ENCODE data around the gene SMIM23.

SMIM23 gene

GRCh38 chr5:171785517-171785916, at the start of gene SMIM23:
Gene SMIM23 (plus strand): TSS chr5:171785817. CDS start chr5:171785872, 55 bp downstream.
- TF ChIP-seq JUND (IDR thresholded peaks at IDR 0.05; ENCODE audit: low read depth): no peak
- in situ Hi-C loops (cut with HindIII; ENCODE audit: low pct_unique_long_range_greater_than_20kb, low sequenced_read_pairs): no loop called here
- DNase-seq (ENCODE audit: low read depth in 1 of 2, low spot score in 1 of 2): no peak

- no peak for TF ChIP-seq JUND (IDR thresholded peaks at IDR 0.05; ENCODE audit: low read depth)
Measured at GRCh38 chr5:171736976-171737891, 48.4 kb upstream of the SMIM23 start.

GRCh38 chr5:171738501-171738900, 47.1 kb upstream of the SMIM23 start:
- in situ Hi-C loops (cut with HindIII; ENCODE audit: low pct_unique_long_range_greater_than_20kb, low sequenced_read_pairs): no loop called here
- no peak for DNase-seq (ENCODE audit: low read depth in 1 of 2, low spot score in 1 of 2)
- no peak for TF ChIP-seq JUND (IDR thresholded peaks at IDR 0.05; ENCODE audit: low read depth)

More at GRCh38 chr5:171736976-171737891, 48.4 kb upstream of the SMIM23 start:
- in situ Hi-C loops (cut with HindIII; ENCODE audit: low pct_unique_long_range_greater_than_20kb, low sequenced_read_pairs): no loop called here
- no peak for DNase-seq (ENCODE audit: low read depth in 1 of 2, low spot score in 1 of 2)

GRCh38 chr5:171739271-171739670, 46.3 kb upstream of the SMIM23 start:
- in situ Hi-C loops (cut with HindIII; ENCODE audit: low pct_unique_long_range_greater_than_20kb, low sequenced_read_pairs): no loop called here
- DNase-seq (ENCODE audit: low read depth in 1 of 2, low spot score in 1 of 2): no peak
- TF ChIP-seq JUND (IDR thresholded peaks at IDR 0.05; ENCODE audit: low read depth): no peak

- DNase-seq (ENCODE audit: low read depth in 1 of 2, low spot score in 1 of 2): no peak
- no peak for TF ChIP-seq JUND (IDR thresholded peaks at IDR 0.05; ENCODE audit: low read depth)
- in situ Hi-C loops (cut with HindIII; ENCODE audit: low pct_unique_long_range_greater_than_20kb, low sequenced_read_pairs): no loop called here
Measured at GRCh38 chr5:171743436-171744076, 42.1 kb upstream of the SMIM23 start.

GRCh38 chr5:171744264-171744663, 41.4 kb upstream of the SMIM23 start:
- in situ Hi-C loops (cut with HindIII; ENCODE audit: low pct_unique_long_range_greater_than_20kb, low sequenced_read_pairs): no loop called here
- no peak for DNase-seq (ENCODE audit: low read depth in 1 of 2, low spot score in 1 of 2)
- TF ChIP-seq JUND (IDR thresholded peaks at IDR 0.05; ENCODE audit: low read depth): no peak

- in situ Hi-C loops (cut with HindIII; ENCODE audit: low pct_unique_long_range_greater_than_20kb, low sequenced_read_pairs): no loop called here
- DNase-seq (ENCODE audit: low read depth in 1 of 2, low spot score in 1 of 2): no peak
- TF ChIP-seq JUND (IDR thresholded peaks at IDR 0.05; ENCODE audit: low read depth): no peak
Measured at GRCh38 chr5:171744882-171745281, 40.7 kb upstream of the SMIM23 start.

GRCh38 chr5:171745602-171746001, 40.0 kb upstream of the SMIM23 start:
- no peak for TF ChIP-seq JUND (IDR thresholded peaks at IDR 0.05; ENCODE audit: low read depth)
- in situ Hi-C loops (cut with HindIII; ENCODE audit: low pct_unique_long_range_greater_than_20kb, low sequenced_read_pairs): no loop called here
- DNase-seq (ENCODE audit: low read depth in 1 of 2, low spot score in 1 of 2): no peak

- no peak for TF ChIP-seq JUND (IDR thresholded peaks at IDR 0.05; ENCODE audit: low read depth)
- in situ Hi-C loops (cut with HindIII; ENCODE audit: low pct_unique_long_range_greater_than_20kb, low sequenced_read_pairs): no loop called here
Measured at GRCh38 chr5:171747061-171747859, 38.4 kb upstream of the SMIM23 start.

GRCh38 chr5:171748720-171749119, 36.9 kb upstream of the SMIM23 start:
- in situ Hi-C loops (cut with HindIII; ENCODE audit: low pct_unique_long_range_greater_than_20kb, low sequenced_read_pairs): no loop called here
- DNase-seq (ENCODE audit: low read depth in 1 of 2, low spot score in 1 of 2): no peak
- no peak for TF ChIP-seq JUND (IDR thresholded peaks at IDR 0.05; ENCODE audit: low read depth)

More at GRCh38 chr5:171747061-171747859, 38.4 kb upstream of the SMIM23 start:
- no peak for DNase-seq (ENCODE audit: low read depth in 1 of 2, low spot score in 1 of 2)

GRCh38 chr5:171749365-171749764, 36.3 kb upstream of the SMIM23 start:
- DNase-seq (ENCODE audit: low read depth in 1 of 2, low spot score in 1 of 2): no peak
- no peak for TF ChIP-seq JUND (IDR thresholded peaks at IDR 0.05; ENCODE audit: low read depth)
- in situ Hi-C loops (cut with HindIII; ENCODE audit: low pct_unique_long_range_greater_than_20kb, low sequenced_read_pairs): no loop called here

GRCh38 chr5:171750311-171750788, 35.3 kb upstream of the SMIM23 start:
- in situ Hi-C loops (cut with HindIII; ENCODE audit: low pct_unique_long_range_greater_than_20kb, low sequenced_read_pairs): no loop called here
- no peak for TF ChIP-seq JUND (IDR thresholded peaks at IDR 0.05; ENCODE audit: low read depth)
- DNase-seq (ENCODE audit: low read depth in 1 of 2, low spot score in 1 of 2): no peak
